ENCODE measurements around the gene MIOX. TPM values are rescaled to one million over a fixed set of nuclear protein-coding genes. Genes with fewer than 3 reads are reported as not detected.
A peak's percentile ranks its signal among the peaks of the same experiment; 100 is the strongest.

The MIOX gene
- polyA plus RNA-seq, 1 experiment = 0.14 TPM

DNA sequence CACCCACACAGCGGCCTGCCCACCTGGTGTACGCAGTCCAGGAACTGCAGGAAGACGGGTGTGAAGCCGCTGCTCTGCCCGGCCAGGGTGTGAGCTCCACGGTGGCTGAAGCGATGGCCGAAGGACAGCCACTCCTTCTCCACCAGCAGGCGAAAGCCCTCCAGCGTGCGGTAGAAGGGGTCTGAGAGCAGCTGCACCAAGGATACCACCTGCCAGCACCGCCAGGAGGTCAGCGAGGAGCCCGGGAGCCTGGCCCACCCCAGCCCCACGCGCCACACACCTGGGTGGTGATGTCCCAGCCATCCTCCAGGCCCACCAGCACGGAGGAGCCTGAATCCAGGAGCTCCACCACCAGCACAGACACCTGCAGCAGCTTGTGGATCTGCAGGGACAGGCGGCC lies 31.5 kb upstream of the MIOX start:
- H3K27me3 ChIP-seq (ENCODE audit: control insufficient read depth, insufficient read depth, low read length) = no peaks in the 10 kb centered on the region
- no peak overlapping the region for H3K4me3 ChIP-seq (ENCODE audit: low read depth, low read length)
- TF ChIP-seq, protein P1, sequence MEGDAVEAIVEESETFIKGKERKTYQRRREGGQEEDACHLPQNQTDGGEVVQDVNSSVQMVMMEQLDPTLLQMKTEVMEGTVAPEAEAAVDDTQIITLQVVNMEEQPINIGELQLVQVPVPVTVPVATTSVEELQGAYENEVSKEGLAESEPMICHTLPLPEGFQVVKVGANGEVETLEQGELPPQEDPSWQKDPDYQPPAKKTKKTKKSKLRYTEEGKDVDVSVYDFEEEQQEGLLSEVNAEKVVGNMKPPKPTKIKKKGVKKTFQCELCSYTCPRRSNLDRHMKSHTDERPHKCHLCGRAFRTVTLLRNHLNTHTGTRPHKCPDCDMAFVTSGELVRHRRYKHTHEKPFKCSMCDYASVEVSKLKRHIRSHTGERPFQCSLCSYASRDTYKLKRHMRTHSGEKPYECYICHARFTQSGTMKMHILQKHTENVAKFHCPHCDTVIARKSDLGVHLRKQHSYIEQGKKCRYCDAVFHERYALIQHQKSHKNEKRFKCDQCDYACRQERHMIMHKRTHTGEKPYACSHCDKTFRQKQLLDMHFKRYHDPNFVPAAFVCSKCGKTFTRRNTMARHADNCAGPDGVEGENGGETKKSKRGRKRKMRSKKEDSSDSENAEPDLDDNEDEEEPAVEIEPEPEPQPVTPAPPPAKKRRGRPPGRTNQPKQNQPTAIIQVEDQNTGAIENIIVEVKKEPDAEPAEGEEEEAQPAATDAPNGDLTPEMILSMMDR (IDR thresholded peaks at IDR 0.05; ENCODE audit: low read depth, low read length) = no peak
- ChIA-PET CTCF (no interaction called here), POLR2A (no interaction called here)
- H3K9me3 ChIP-seq (ENCODE audit: control insufficient read depth, insufficient read depth, low read length) = no peaks in the 10 kb centered on the region; the same call in 1 of the 2 replicates
- DNase-seq (ENCODE audit: low read depth, low spot score) = no peak
- no peak overlapping the region for H3K27ac ChIP-seq (ENCODE audit: low read depth, low read length)

DNA sequence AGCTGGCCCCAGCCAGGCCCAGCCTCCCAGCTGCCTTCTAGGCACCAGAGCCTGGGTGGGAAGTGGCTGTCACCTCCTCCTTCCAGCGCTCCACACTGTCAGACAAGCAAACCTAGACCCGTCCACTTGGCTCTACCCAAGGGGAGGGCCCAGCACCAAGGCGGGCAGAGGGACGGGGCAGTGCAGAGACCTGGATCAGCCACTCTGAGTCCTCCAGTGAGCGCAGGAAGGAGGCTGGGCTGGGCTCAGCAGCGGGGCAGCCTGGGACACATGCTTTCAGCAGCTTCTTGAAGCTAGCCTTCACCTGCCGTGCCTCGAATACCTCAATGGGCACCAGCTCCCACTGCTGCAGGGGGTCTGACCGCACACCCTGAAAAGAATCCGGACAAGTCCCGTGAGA lies 30.6 kb upstream of the MIOX start:
- no peak for DNase-seq (ENCODE audit: low read depth, low spot score)
- TF ChIP-seq, protein P1 (IDR thresholded peaks at IDR 0.05; ENCODE audit: low read depth, low read length) = no peak
- CTCF ChIA-PET = no interaction called here
- Histone ChIP-seq H3K9me3 (ENCODE audit: control insufficient read depth, insufficient read depth, low read length) (no peaks in the 10 kb centered on the region; the same call in 1 of the 2 replicates), H3K27me3 (ENCODE audit: control insufficient read depth, insufficient read depth, low read length) (no peaks in the 10 kb centered on the region), H3K4me3 (ENCODE audit: low read depth, low read length) (no peak overlapping the region), H3K27ac (ENCODE audit: low read depth, low read length) (no peak overlapping the region)
- POLR2A ChIA-PET = no interaction called here

DNA sequence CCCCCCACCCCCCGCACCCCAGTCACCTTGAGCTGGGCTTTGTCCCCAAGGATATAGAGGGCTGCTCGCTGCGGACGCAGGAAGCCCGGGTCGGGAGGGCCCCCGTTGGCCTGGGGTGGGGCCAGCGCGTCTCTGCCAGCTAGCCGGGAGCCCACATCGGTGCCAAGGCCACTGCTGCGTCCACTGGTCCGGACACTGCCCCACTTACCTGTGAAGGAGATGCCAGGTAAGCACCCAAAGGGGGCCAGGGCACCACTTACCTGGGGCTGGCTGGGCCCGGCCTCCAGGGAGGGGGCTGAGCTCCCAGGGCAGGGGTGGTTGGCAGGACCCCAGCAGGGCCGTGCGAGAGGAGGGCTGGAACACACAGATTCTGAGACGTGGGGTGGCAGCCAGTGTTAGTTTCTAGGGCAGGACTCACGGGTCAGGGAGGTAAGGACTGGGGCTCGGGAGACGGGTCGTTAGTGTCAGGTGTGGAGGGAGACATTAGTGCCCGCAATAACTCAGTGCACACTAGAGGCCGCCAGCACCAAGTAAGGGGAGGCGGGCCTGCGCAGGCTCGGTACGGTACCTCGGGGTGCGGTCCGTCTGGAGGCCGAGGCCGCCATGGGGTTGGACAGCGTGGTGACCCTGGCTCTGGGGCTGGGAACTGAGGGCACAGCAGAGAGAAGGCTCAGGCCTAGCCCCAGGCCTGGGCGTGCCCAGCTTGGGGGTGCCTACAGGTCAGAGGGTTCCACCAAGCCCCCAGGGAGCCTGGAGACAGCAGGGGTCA lies 30.0 kb upstream of the MIOX start:
- no peak for DNase-seq (ENCODE audit: low read depth, low spot score)
- ChIA-PET POLR2A (no interaction called here), CTCF (no interaction called here)
- no peaks in the 10 kb centered on the region for H3K27me3 ChIP-seq (ENCODE audit: control insufficient read depth, insufficient read depth, low read length)
- TF ChIP-seq, protein P1 (IDR thresholded peaks at IDR 0.05; ENCODE audit: low read depth, low read length) = peak; percentile 25
- H3K9me3 ChIP-seq (ENCODE audit: control insufficient read depth, insufficient read depth, low read length) = no peaks in the 10 kb centered on the region; the same call in 1 of the 2 replicates
- no peak overlapping the region for H3K27ac ChIP-seq (ENCODE audit: low read depth, low read length)
- no peak overlapping the region for H3K4me3 ChIP-seq (ENCODE audit: low read depth, low read length)

DNA sequence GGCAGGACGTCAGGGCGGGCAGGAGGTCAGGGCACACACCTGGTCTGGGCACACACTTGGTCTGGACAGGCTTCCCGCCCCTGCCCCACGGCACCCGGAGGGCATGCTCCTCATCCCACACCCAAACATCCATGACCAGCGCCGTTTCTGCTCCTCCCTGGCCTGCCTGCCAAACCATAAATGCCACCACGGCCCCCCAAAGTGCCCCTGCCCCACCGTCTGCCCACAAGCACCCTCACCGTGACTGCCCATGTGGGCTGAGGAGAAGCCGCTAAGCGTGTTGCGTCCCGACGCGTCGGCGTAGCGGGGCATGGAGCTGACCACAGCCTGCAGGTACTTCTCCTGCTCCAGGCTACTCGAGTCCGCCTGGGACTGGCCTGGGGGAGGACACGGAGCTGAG lies 27.6 kb upstream of the MIOX start:
- Histone ChIP-seq H3K9me3 (ENCODE audit: control insufficient read depth, insufficient read depth, low read length) (no peaks in the 10 kb centered on the region; the same call in 1 of the 2 replicates), H3K27me3 (ENCODE audit: control insufficient read depth, insufficient read depth, low read length) (no peaks in the 10 kb centered on the region), H3K27ac (ENCODE audit: low read depth, low read length) (no peak overlapping the region), H3K4me3 (ENCODE audit: low read depth, low read length) (no peak overlapping the region)
- ChIA-PET POLR2A (no interaction called here), CTCF (no interaction called here)
- TF ChIP-seq, protein P1 (IDR thresholded peaks at IDR 0.05; ENCODE audit: low read depth, low read length) = no peak
- DNase-seq (ENCODE audit: low read depth, low spot score) = no peak

DNA sequence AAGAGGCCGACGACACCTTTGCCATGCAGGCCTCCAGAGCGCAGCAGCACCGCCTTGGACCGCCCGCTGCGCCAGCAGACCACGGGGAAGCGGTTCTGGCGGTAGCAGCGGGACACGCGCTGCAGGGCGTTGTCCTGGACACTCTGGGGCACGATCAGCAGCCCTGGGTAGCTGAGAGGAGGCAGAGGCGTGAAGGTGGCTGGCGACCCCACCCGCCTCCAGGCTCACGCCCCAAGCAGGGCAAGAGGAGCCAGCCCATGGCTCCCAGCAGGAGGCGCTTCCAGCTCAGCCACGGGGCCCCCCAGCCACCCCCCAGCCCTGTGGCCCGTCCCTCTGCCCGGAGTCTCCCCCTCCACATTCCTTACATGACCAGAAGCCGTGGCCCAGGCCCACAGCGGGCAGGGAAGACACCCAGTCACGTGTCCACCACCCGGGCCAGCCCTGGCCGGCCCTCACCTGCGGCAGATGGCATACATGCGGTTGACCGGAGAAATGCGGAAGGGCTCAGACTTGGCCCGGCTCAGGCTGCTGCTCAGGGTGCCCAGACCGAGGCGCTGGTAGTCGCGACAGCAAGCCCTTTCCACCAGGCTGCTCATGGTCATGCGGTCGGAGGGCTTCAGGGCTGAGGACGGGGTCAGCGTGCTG lies 27.0 kb upstream of the MIOX start:
- ChIA-PET POLR2A (no interaction called here), CTCF (no interaction called here)
- no peak for DNase-seq (ENCODE audit: low read depth, low spot score)
- Histone ChIP-seq H3K4me3 (ENCODE audit: low read depth, low read length) (no peak overlapping the region), H3K27me3 (ENCODE audit: control insufficient read depth, insufficient read depth, low read length) (no peaks in the 10 kb centered on the region), H3K27ac (ENCODE audit: low read depth, low read length) (no peak overlapping the region), H3K9me3 (ENCODE audit: control insufficient read depth, insufficient read depth, low read length) (no peaks in the 10 kb centered on the region; the same call in 1 of the 2 replicates)
- TF ChIP-seq, protein P1 (IDR thresholded peaks at IDR 0.05; ENCODE audit: low read depth, low read length) = no peak

All from AG04450 (cell line).